HG03045 (cell line): ENCODE data around the gene PLD5.

Experiments used
- ATAC-seq: cut with Tn5 transposase; IDR thresholded peaks from one replicate; pipeline ENCODE4 v1.9.1; 2021; ENCODE audit warnings: mild to moderate bottlenecking, moderate library complexity; ENCODE audit not compliant: unreplicated experiment

The PLD5 gene

DNA sequence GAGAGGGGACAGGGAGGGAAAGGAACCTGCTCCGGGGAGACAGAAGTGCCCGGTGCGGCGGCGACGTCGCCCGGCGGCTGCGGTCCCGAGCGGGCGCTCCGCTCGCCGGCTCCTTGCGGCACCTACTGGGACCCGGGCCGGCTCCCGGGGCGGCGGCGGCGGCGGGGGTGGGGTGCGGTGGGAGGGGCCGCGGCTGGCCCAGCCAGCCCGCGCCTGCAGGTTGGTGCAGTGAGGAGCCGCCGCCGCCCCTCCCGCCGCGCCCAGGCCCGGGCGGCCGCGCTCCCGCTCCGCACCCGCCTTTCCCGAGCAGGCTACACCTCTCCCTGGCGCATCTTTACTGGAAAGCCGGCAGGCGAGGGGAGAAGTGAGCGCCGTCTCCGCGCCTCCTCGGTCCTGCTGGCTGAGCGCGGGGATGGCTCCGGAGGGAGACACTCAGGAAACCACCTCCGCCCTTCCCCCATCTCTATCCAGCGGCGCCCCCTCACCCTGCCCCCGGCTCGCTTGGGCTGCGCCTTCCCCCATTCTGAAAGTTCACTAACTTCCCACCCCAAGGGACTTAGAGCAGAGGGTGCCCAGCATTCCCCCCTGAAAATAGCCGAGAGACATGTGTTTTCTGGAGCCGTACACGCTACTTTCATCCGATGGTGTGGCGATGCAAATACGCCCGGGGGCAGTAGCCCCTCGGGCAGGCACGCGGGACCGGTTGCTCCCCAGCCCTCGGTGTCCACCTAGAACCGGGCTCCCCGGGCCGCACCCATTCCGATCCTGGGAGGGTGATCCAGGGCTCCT lies at the start of gene PLD5:
Gene PLD5, minus strand, starts transcription at position 127 of the 789 bp plus-strand sequence.
- no peak for ATAC-seq

DNA sequence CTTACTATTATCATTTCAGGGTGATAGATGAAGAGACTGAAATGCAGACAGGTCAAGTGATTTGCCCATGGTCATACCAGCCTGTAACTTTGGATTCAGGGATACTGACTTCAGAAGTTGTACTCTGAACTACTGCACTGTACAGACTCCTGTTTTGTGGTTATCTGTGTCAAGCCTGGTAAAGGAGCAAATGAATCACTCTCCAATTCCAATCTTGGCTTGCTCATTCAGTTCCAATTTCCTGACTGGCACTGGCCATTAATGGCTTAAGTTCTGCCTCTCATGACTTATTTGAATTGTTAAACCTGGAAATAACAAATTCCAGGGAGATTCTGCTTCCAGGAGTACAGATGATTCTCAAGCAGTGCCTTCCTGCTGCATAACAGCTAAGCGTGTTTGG lies 45.4 kb upstream of the PLD5 start:
- no peak for ATAC-seq

DNA sequence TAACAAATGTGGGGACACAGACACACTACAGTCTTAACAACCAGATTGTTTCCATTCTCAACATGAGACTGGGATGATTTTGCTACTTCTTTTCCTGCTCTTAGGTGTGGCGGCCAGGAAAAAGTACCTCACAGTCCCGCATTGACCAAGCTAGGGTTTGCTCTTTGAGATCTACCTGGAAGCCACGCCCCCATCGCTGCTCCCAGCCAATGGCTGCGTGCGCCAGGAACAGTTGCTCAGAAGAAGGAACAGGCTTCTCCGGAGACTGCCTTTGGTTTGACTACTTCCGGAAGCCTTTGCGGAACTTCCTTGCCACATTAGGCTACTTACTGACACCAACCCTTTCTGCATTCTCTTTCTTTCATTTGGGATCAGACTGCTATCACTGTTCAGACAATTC lies 44.2 kb upstream of the PLD5 start:
- no peak for ATAC-seq

GRCh38 chr1:242567596-242567995 lies 43.1 kb upstream of the PLD5 start:
- no peak for ATAC-seq

DNA sequence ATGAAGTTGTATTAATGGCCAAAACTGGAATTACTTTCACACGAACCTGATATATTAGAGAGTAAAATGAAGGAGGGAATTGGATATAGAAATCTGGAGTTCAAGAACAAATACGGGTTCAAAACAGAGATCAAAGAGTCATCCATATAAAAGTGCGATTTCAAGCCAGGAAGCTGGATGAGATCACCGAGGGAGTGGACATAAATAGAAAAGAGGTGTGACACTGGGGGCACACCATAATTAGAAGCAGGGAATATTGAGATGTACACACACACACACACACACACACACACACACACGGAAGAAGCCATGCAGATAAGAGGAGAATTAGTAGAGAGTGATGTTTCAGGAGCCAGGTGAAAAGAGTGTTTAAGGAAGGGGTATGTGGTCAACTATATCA lies 32.3 kb upstream of the PLD5 start:
- ATAC-seq, result no peak

DNA sequence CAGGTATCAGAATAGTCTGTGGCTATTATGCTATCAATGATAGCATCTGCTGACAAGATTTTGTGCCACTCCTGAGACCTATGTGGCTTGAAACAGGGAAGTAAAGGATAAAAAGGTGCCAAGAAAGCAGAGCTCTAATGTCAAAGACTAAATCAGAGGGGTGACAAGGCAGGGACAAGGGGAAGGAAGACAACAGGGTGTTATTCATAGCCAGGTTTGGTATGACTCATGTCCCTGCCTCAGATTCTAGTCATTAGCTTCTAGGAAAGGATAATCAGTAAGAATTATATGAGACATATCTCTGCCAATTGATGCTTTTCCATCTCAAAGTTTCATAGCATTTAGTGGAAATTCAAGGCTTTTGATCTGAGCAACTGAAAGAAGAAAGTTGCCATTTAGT lies 31.8 kb upstream of the PLD5 start:
- ATAC-seq, result no peak

- ATAC-seq, result no peak
Measured at GRCh38 chr1:242554577-242554976, 30.1 kb upstream of the PLD5 start.

- ATAC-seq, result no peak
Measured at GRCh38 chr1:242546849-242547729, 22.6 kb upstream of the PLD5 start.

GRCh38 chr1:242546441-242546840 lies 21.9 kb upstream of the PLD5 start:
- no peak for ATAC-seq

DNA sequence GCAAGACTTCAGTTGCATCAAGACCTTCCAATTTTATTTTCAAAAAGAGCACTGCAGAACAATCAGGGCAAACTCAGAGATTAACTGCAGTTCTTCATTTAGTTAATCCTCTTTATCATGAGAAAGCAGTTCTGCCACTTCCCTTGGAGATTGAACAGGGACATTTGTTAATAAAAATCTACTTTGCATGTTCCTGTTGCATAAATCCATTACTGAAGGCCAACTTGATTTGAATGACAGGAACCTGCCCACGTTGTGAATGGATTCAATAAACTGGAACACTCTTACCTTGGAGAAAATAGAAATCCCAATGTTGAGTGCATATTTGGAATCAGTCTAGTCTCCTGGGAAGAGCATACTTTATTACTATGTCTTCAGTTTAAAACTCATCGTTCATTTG lies 19.6 kb upstream of the PLD5 start:
- ATAC-seq, result no peak

GRCh38 chr1:242542271-242542670 lies 17.8 kb upstream of the PLD5 start:
- ATAC-seq, result no peak

DNA sequence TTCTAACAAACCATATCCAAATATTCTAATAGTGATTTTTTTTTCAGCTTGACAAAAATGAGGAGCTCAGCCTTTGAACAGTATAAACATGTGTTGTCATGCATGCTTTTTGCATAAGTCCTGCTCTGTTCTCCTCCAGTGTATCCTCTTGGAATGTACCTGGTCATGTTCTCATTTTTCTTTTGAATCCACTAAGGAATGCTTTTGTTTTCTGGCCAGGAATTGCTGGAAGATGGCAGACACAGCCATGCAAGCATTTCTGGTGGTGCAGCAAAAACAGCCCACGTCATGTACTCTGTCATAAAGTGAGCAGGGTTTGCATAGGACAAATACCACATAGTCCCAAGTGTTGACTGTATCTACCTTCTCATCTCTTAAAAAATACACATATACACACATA lies 11.5 kb upstream of the PLD5 start:
- no peak for ATAC-seq

DNA sequence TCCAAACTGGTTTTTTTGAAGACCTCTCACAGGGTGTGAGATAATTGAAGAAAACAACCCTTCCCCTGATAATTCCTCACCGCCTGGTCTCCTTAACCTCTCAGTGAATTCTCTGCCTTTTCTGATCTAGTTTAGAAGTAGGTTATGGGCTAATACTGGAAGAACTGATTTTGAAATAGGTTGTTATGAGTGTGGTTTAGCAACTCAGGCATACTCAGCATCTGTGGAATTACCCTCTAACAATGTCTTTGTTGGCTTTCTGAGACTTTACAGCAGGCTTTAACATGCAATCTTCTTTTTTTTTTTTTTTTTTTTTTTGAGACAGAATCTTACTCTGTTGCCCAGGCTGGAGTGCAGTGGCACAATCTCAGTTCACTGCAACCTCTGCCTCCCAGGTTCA lies 10.3 kb upstream of the PLD5 start:
- ATAC-seq, result no peak

DNA sequence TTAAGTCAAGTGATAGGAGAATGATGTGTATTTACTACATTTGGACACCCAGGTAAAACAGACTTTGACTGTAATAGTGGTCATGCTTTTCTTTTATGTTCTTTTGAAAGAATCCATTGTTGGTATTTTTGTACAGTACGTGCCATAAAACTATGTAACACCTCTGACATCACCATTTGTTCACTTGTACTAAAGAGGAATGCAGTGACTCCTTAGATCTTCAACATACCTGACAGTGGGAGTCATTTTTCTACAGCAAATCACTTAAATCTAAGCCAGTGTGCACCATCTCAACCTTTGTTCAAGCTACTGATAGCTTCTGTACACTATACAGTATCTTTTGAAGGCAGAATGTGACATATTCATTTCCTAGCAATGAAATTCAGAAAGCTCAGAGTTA lies 6.3 kb upstream of the PLD5 start:
- ATAC-seq, result no peak

- no peak for ATAC-seq
Measured at GRCh38 chr1:242525769-242526168, 1.3 kb upstream of the PLD5 start.

- no peak for ATAC-seq
Measured at GRCh38 chr1:242525360-242525722, 844 bp upstream of the PLD5 start.

DNA sequence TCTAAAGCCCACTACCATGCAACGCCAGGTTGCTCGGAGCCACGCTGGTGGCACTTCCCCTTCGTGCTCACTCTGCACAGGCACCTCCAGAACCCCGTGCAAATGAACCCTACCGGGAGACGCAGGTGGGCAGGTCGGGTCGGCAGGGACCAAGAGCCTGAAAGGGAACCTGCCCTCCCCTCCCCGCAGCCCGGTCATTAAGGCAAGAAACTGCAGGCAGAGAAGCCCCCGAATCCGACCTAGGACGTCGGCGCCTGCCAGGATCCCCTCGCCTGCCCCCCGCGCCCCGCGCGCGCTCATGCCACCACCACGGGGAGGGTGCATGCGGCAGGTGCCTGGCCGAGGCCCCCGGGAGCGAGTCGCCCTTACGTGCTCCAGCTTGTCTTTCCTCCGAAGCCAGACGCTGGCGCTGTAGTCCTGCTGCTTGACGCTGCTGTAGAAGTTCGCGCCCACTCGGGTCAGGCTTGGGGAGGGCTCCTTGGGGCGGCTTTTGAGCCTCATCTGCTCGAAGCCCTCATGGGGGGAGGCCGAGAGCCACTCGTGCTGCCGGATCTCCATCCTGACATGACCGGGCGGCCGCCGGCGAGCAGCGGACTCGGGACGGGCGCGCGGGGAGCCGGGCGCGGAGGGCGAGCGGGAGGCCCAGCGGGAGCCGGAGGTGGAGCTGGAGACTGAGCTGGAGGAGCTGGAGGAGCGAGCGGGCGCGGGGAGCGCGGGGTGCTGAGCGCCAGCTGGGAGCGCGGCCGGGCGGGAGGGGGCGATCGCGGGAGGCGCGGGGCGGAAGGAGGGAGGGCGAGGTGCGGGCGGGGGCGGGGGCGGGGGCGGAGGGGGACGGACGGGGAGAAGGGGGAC lies 552 bp downstream of the PLD5 start:
- no peak for ATAC-seq

- ATAC-seq, result no peak
Measured at GRCh38 chr1:242522996-242523718, 1.3 kb downstream of the PLD5 start.

DNA sequence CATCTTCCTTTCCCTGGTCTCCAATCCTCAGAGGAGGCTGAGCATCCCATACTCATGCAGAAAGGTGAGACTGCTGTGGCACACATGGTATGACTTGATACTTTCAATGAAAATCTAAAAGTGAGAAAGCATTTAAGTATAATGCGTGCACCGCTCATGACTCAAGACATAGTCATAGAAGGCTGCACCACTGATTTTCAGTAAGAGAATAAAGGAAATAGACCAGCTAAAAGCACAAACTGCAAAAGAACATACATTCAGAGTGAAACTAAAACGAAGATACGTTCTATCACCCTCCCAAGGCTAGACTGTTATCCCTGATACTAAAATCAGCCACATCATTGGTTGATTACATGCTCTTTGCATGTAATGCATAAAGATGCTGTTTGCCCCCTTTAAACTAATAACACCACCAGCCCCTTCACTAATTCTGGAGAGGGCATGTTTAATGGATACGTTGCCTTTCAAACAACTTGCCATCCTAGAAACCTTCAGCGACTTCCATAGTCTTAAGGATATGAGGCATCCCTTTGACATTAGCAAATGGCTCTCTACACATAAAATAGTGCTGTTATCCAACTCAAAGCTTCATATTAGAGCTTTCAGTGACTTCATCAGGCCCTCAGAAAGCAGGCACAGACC lies 2.1 kb downstream of the PLD5 start:
- ATAC-seq, result no peak

DNA sequence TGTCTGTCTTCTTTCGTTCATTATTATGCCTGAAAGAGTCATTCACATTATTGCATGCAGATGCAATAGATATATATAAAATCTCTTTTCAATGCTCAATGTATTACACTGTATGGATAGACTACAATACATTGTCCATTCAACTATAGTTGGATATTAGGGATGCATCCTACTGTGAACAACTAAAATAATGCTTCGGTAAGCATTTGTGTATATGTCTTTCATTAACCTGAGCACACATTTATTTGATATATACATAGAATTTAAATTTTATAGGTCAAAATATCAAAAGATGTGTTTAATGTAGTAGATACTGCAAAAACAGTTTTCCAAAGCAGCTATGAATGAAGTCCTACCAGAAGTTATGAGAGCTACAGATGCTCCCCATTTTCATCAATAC lies 8.9 kb downstream of the PLD5 start:
- no peak for ATAC-seq
